WTC11 (cell line): ENCODE measurements around the gene YTHDF1. TPM values are rescaled to one million over a fixed set of nuclear protein-coding genes. Genes with fewer than 3 reads are reported as not detected.

Source experiments
- ATAC-seq: fragments of 200-7000 bp; cut with Tn5 transposase; 2 replicates; pipeline ENCODE4 v1.10.0; 2021; ENCODE audit warnings: mild to moderate bottlenecking, moderate library complexity
- CTCF ChIA-PET: fragments of 300-600 bp; sonication (Branson Sonifier 250); formaldehyde crosslinking; loops from one replicate; lab custom pipeline; 2021; ENCODE audit warnings: antibody characterized with exemption; lab: Charles Lee
- POLR2A ChIA-PET: fragments of 350-600 bp; sonication (Branson Sonifier 250); formaldehyde crosslinking; loops from one replicate; lab custom pipeline; 2021; ENCODE audit warnings: antibody characterized with exemption; lab: Charles Lee
- DNase-seq: peaks from one replicate; pipeline ENCODE4 v3.0.0; 2021; ENCODE audit warnings: low spot score
- H3K27ac Mint-ChIP-seq: 2 replicates; pipeline ENCODE4 v1.8.0; 2021; ENCODE audit warnings: mixed read lengths
- H3K27me3 Mint-ChIP-seq: 2 replicates; pipeline ENCODE4 v1.8.0; 2021; ENCODE audit warnings: low read depth, mild to moderate bottlenecking, moderate library complexity, mixed read lengths
- H3K36me3 Mint-ChIP-seq: 2 replicates; pipeline ENCODE4 v1.8.0; 2021; ENCODE audit warnings: mixed read lengths
- H3K4me1 Mint-ChIP-seq: 2 replicates; pipeline ENCODE4 v1.8.0; 2022; ENCODE audit warnings: mixed read lengths
- H3K4me3 Mint-ChIP-seq: 2 replicates; pipeline ENCODE4 v1.8.0; 2021; ENCODE audit warnings: mild to moderate bottlenecking, moderate library complexity, mixed read lengths
- H3K9me3 Mint-ChIP-seq: 2 replicates; pipeline ENCODE4 v1.8.0; 2021; ENCODE audit warnings: mixed read lengths
- ESRRA ChIP-seq: sonication (generic); formaldehyde crosslinking; IDR thresholded peaks from 2 replicates; pipeline ENCODE4 v1.8.1; 2022; ENCODE audit warnings: mild to moderate bottlenecking, missing genetic modification reagents, borderline replicate concordance
- ETV6 ChIP-seq: sonication (generic); formaldehyde crosslinking; IDR thresholded peaks from 2 replicates; pipeline ENCODE4 v1.8.1; 2022; ENCODE audit warnings: mild to moderate bottlenecking, missing genetic modification reagents
- FOXJ3 ChIP-seq: sonication (generic); formaldehyde crosslinking; IDR thresholded peaks from 2 replicates; pipeline ENCODE4 v1.9.0; 2021; ENCODE audit warnings: missing genetic modification reagents, mild to moderate bottlenecking, borderline replicate concordance
- NFE2L1 ChIP-seq: sonication (generic); formaldehyde crosslinking; IDR thresholded peaks from 2 replicates; pipeline ENCODE4 v1.8.1; 2023; ENCODE audit warnings: missing genetic modification reagents
- NFYB ChIP-seq: sonication (generic); formaldehyde crosslinking; conservative IDR thresholded peaks from 2 replicates; pipeline ENCODE4 v1.8.0; 2022; ENCODE audit warnings: low read depth, missing genetic modification reagents
- SMAD3 ChIP-seq: sonication (generic); formaldehyde crosslinking; IDR thresholded peaks from 2 replicates; pipeline ENCODE4 v1.8.0; 2022; ENCODE audit warnings: missing genetic modification reagents, mild to moderate bottlenecking, borderline replicate concordance
- SMAD4 ChIP-seq: sonication (generic); formaldehyde crosslinking; IDR thresholded peaks from 2 replicates; pipeline ENCODE4 v1.8.0; 2022; ENCODE audit warnings: mild to moderate bottlenecking, missing genetic modification reagents
- SP1 ChIP-seq: sonication (generic); formaldehyde crosslinking; conservative IDR thresholded peaks from 2 replicates; pipeline ENCODE4 v1.8.1; 2022; ENCODE audit warnings: missing genetic modification reagents
- TEAD1 ChIP-seq: sonication (generic); formaldehyde crosslinking; IDR thresholded peaks from 2 replicates; pipeline ENCODE4 v1.8.0; 2022; ENCODE audit warnings: mild to moderate bottlenecking, missing genetic modification reagents
- TP53 ChIP-seq: sonication (generic); formaldehyde crosslinking; IDR thresholded peaks from 2 replicates; pipeline ENCODE4 v1.8.1; 2023; ENCODE audit warnings: mild to moderate bottlenecking, missing genetic modification reagents
- ZNF219 ChIP-seq: sonication (generic); formaldehyde crosslinking; IDR thresholded peaks from 2 replicates; pipeline ENCODE4 v1.8.0; 2023; ENCODE audit warnings: missing genetic modification reagents, mild to moderate bottlenecking, borderline replicate concordance
- ZNF317 ChIP-seq: sonication (generic); formaldehyde crosslinking; IDR thresholded peaks from 2 replicates; pipeline ENCODE4 v1.8.1; 2023; ENCODE audit warnings: low read depth, mild to moderate bottlenecking, moderate library complexity, missing genetic modification reagents, borderline replicate concordance
- ZNF396 ChIP-seq: fragments of 250-450 bp; sonication (Bioruptor Pico); IDR thresholded peaks from 2 replicates; pipeline ENCODE4 v1.8.0; 2021; ENCODE audit warnings: mild to moderate bottlenecking, moderate library complexity, borderline replicate concordance
- total RNA-seq: library from RNA; stranded (reverse); gene quantifications from 3 replicates; pipeline ENCODE4 v1.2.3, GENCODE V29; 2021
- TF ChIP-seq, protein P1 (sequence below): sonication (generic); formaldehyde crosslinking; IDR thresholded peaks from 2 replicates; pipeline ENCODE4 v1.8.1; 2022; ENCODE audit warnings: missing genetic modification reagents, borderline replicate concordance
- TF ChIP-seq, protein P2 (sequence below): fragments of 200-600 bp; IDR thresholded peaks from 2 replicates; pipeline ENCODE4 v1.8.0; 2022; ENCODE audit warnings: antibody characterized with exemption
- TF ChIP-seq, protein P3 (sequence below): sonication (generic); formaldehyde crosslinking; IDR thresholded peaks from 2 replicates; pipeline ENCODE4 v1.8.1; 2023; ENCODE audit warnings: mild to moderate bottlenecking, moderate library complexity, missing genetic modification reagents
- TF ChIP-seq, protein P4 (sequence below): sonication (generic); formaldehyde crosslinking; conservative IDR thresholded peaks from 2 replicates; pipeline ENCODE4 v1.8.1; 2023; ENCODE audit warnings: mild to moderate bottlenecking, low read depth, missing genetic modification reagents, moderate library complexity
- TF ChIP-seq, protein P5 (sequence below): fragments of 250-450 bp; sonication (Bioruptor Pico); IDR thresholded peaks from 2 replicates; pipeline ENCODE4 v1.9.0; 2021; ENCODE audit warnings: moderate library complexity, mild to moderate bottlenecking, inconsistent platforms, borderline replicate concordance
- TF ChIP-seq, protein P6 (sequence below): fragments of 250-450 bp; sonication (Bioruptor Pico); IDR thresholded peaks from 2 replicates; pipeline ENCODE4 v2.1.2; 2022; ENCODE audit warnings: mild to moderate bottlenecking, moderate library complexity

YTHDF1 gene
- total RNA-seq, 1 experiment from 2014 or later = 61.3 TPM

DNA sequence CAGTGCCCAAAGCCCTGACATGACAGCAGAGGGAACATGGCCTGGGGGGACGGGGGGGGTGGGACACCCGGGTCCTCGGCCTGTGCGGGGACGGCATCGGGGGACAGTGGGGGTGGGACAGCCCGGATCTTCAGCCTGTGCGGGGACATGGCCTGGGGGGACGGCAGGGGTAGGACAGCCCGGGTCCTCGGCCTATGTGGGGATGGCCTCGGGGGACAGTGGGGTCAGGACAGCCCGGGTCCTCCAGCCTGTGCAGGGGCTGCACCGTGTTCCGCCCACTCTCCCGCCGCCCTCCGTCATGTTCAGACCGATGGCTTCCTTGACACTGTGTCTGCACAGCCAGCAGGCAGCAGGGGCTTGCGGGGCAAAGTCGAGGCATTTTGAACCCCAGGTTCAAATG lies 26.8 kb upstream of the YTHDF1 start (continued):
- TF ChIP-seq, protein P1, sequence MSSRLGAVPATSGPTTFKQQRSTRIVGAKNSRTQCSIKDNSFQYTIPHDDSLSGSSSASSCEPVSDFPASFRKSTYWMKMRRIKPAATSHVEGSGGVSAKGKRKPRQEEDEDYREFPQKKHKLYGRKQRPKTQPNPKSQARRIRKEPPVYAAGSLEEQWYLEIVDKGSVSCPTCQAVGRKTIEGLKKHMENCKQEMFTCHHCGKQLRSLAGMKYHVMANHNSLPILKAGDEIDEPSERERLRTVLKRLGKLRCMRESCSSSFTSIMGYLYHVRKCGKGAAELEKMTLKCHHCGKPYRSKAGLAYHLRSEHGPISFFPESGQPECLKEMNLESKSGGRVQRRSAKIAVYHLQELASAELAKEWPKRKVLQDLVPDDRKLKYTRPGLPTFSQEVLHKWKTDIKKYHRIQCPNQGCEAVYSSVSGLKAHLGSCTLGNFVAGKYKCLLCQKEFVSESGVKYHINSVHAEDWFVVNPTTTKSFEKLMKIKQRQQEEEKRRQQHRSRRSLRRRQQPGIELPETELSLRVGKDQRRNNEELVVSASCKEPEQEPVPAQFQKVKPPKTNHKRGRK (CRISPR knock-in tag) = no peak

DNA sequence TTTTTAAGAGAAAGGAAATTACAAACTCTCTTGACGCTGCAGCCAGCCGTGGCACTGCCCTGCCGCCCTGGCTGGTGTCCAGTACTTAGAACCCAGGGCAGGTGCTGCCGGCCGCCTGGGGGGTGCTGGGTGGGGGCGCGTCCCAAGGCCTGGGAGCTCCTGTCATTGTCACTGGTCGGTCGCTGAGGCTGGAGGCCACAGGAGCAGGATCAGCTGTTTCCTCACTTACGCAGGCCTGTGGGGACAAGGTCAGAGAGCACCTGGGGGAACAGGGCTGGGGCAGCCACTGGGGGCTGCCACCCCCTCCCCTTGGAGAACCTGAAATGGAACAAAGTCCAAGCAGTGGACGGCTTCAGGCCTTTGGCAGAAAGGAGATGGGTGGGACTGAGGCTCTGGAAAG lies 25.3 kb upstream of the YTHDF1 start:
- CTCF ChIA-PET = interaction anchor here (1.5 to 2.8 kb wide), 2 partner anchors 10 to 18 kb away, joined by 5 to 19 read pairs; no protein-coding TSS in a partner anchor
- ATAC-seq (no peak), DNase-seq (no peak)
- POLR2A ChIA-PET = interaction anchor here (0.7 to 1.2 kb wide), 2 partner anchors 11 to 140 kb away, joined by 3 read pairs; no protein-coding TSS in a partner anchor
- H3K4me3 Mint-ChIP-seq = no peak overlapping the region
- TF ChIP-seq ETV6 (CRISPR knock-in tag) = no peak
- no peak for TF ChIP-seq NFE2L1 (CRISPR knock-in tag)
- TF ChIP-seq, protein P2, sequence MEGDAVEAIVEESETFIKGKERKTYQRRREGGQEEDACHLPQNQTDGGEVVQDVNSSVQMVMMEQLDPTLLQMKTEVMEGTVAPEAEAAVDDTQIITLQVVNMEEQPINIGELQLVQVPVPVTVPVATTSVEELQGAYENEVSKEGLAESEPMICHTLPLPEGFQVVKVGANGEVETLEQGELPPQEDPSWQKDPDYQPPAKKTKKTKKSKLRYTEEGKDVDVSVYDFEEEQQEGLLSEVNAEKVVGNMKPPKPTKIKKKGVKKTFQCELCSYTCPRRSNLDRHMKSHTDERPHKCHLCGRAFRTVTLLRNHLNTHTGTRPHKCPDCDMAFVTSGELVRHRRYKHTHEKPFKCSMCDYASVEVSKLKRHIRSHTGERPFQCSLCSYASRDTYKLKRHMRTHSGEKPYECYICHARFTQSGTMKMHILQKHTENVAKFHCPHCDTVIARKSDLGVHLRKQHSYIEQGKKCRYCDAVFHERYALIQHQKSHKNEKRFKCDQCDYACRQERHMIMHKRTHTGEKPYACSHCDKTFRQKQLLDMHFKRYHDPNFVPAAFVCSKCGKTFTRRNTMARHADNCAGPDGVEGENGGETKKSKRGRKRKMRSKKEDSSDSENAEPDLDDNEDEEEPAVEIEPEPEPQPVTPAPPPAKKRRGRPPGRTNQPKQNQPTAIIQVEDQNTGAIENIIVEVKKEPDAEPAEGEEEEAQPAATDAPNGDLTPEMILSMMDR = no peak
- no peak for TF ChIP-seq ZNF396 (CRISPR knock-in tag)
- no peak for TF ChIP-seq ESRRA
- TF ChIP-seq SP1 (CRISPR knock-in tag) = no peak
- TF ChIP-seq FOXJ3 (CRISPR knock-in tag) = no peak
- no peak for TF ChIP-seq NFYB (CRISPR knock-in tag)
- TF ChIP-seq, protein P3, sequence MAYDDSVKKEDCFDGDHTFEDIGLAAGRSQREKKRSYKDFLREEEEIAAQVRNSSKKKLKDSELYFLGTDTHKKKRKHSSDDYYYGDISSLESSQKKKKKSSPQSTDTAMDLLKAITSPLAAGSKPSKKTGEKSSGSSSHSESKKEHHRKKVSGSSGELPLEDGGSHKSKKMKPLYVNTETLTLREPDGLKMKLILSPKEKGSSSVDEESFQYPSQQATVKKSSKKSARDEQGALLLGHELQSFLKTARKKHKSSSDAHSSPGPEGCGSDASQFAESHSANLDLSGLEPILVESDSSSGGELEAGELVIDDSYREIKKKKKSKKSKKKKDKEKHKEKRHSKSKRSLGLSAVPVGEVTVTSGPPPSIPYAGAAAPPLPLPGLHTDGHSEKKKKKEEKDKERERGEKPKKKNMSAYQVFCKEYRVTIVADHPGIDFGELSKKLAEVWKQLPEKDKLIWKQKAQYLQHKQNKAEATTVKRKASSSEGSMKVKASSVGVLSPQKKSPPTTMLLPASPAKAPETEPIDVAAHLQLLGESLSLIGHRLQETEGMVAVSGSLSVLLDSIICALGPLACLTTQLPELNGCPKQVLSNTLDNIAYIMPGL (CRISPR knock-in tag) = no peak
- no peak for TF ChIP-seq SMAD4 (CRISPR knock-in tag)
- no peak for TF ChIP-seq ZNF219 (CRISPR knock-in tag)
- no peak for TF ChIP-seq SMAD3 (CRISPR knock-in tag)
- no peak for TF ChIP-seq TEAD1
- TF ChIP-seq, protein P4, sequence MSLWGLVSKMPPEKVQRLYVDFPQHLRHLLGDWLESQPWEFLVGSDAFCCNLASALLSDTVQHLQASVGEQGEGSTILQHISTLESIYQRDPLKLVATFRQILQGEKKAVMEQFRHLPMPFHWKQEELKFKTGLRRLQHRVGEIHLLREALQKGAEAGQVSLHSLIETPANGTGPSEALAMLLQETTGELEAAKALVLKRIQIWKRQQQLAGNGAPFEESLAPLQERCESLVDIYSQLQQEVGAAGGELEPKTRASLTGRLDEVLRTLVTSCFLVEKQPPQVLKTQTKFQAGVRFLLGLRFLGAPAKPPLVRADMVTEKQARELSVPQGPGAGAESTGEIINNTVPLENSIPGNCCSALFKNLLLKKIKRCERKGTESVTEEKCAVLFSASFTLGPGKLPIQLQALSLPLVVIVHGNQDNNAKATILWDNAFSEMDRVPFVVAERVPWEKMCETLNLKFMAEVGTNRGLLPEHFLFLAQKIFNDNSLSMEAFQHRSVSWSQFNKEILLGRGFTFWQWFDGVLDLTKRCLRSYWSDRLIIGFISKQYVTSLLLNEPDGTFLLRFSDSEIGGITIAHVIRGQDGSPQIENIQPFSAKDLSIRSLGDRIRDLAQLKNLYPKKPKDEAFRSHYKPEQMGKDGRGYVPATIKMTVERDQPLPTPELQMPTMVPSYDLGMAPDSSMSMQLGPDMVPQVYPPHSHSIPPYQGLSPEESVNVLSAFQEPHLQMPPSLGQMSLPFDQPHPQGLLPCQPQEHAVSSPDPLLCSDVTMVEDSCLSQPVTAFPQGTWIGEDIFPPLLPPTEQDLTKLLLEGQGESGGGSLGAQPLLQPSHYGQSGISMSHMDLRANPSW (CRISPR knock-in tag) = no peak
- TF ChIP-seq ZNF317 = no peak
- TF ChIP-seq, protein P5, sequence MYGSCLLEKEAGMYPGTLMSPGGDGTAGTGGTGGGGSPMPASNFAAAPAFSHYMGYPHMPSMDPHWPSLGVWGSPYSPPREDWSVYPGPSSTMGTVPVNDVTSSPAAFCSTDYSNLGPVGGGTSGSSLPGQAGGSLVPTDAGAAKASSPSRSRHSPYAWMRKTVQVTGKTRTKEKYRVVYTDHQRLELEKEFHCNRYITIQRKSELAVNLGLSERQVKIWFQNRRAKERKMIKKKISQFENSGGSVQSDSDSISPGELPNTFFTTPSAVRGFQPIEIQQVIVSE (CRISPR knock-in tag) = no peak
- TF ChIP-seq TP53 (CRISPR knock-in tag) = no peak
- TF ChIP-seq, protein P6, sequence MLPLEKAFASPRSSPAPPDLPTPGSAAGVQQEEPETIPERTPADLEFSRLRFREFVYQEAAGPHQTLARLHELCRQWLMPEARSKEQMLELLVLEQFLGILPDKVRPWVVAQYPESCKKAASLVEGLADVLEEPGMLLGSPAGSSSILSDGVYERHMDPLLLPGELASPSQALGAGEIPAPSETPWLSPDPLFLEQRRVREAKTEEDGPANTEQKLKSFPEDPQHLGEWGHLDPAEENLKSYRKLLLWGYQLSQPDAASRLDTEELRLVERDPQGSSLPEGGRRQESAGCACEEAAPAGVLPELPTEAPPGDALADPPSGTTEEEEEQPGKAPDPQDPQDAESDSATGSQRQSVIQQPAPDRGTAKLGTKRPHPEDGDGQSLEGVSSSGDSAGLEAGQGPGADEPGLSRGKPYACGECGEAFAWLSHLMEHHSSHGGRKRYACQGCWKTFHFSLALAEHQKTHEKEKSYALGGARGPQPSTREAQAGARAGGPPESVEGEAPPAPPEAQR = no peak
- H3K36me3 Mint-ChIP-seq = no peaks in the 10 kb centered on the region
- H3K4me1 Mint-ChIP-seq = no peaks in the 10 kb centered on the region
- H3K27me3 Mint-ChIP-seq = no peaks in the 10 kb centered on the region; the same call in 1 of the 2 replicates
- H3K27ac Mint-ChIP-seq = no peak overlapping the region
- no peaks in the 10 kb centered on the region for H3K9me3 Mint-ChIP-seq
